GM19035 (cell line): ENCODE results near the gene ZNF528.

ENCODE experiments used
- ATAC-seq: cut with Tn5 transposase; IDR thresholded peaks from one replicate; pipeline ENCODE4 v1.9.1; 2021; ENCODE audit not compliant: unreplicated experiment

Gene ZNF528

GRCh38 chr19:52397310-52398080 is at the start of gene ZNF528:
TSS of gene ZNF528 (plus strand) at chr19:52397849. CDS start at chr19:52402014, 4,165 bp downstream.
- peak; percentile 71 for ATAC-seq

- no peak for ATAC-seq
Measured at GRCh38 chr19:52351512-52351911, 46.1 kb upstream of the ZNF528 start.

- no peak for ATAC-seq
Measured at GRCh38 chr19:52366414-52366824, 31.2 kb upstream of the ZNF528 start.

- no peak for ATAC-seq
Measured at GRCh38 chr19:52369559-52370340, 27.9 kb upstream of the ZNF528 start, which contains the start of gene ZNF880. TSS of gene ZNF880 (plus strand) at chr19:52369923. CDS start at chr19:52369966, 43 bp downstream.

GRCh38 chr19:52370341-52370710 is 27.3 kb upstream of the ZNF528 start:
- ATAC-seq, result no peak

GRCh38 chr19:52391135-52391534 is 6.5 kb upstream of the ZNF528 start:
- ATAC-seq, result no peak

GRCh38 chr19:52398081-52398441 is 412 bp downstream of the ZNF528 start:
- ATAC-seq, result no peak

- ATAC-seq, result no peak
Measured at GRCh38 chr19:52410276-52410675, 12.6 kb downstream of the ZNF528 start.

GRCh38 chr19:52415711-52416110 is 18.1 kb downstream of the ZNF528 start:
- no peak for ATAC-seq

- ATAC-seq, result no peak
Measured at GRCh38 chr19:52428937-52429336, 31.3 kb downstream of the ZNF528 start, which contains the start of gene ZNF534. TSS of gene ZNF534 (plus strand) at chr19:52429148. CDS start at chr19:52431475, 2,327 bp downstream.

GRCh38 chr19:52442179-52442578 is 44.5 kb downstream of the ZNF528 start:
- ATAC-seq, result no peak

- no peak for ATAC-seq
Measured at GRCh38 chr19:52444506-52444905, 46.9 kb downstream of the ZNF528 start.

- ATAC-seq, result no peak
Measured at GRCh38 chr19:52451241-52451640, 53.6 kb downstream of the ZNF528 start.

GRCh38 chr19:52453324-52454094 is 55.9 kb downstream of the ZNF528 start, which contains the start of gene ZNF578:
TSS of gene ZNF578 (plus strand) at chr19:52453553. CDS start at chr19:52501846, 48,293 bp downstream.
- no peak for ATAC-seq

GRCh38 chr19:52464798-52465470 is 67.3 kb downstream of the ZNF528 start:
- no peak for ATAC-seq
